GM20431 (cell line): ENCODE measurements around the gene KRTAP19-8.

Experiments
- in situ Hi-C: fragments of 300-500 bp; cut with MseI, MboI; formaldehyde crosslinking; loops from one replicate; pipeline ENCODE4 v1.15.0; 2020; ENCODE audit warnings: low sequenced_read_pairs; ENCODE audit not compliant: unreplicated experiment

The KRTAP19-8 gene, protein sequence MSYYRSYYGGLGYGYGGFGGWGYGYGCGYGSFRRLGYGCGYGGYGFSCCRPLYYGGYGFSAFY

GRCh38 chr21:31038376-31038775, at the start of gene KRTAP19-8:
TSS of gene KRTAP19-8 (minus strand) at chr21:31038476. CDS start at chr21:31038443, 33 bp downstream.
- in situ Hi-C loops, result no loop called here

DNA sequence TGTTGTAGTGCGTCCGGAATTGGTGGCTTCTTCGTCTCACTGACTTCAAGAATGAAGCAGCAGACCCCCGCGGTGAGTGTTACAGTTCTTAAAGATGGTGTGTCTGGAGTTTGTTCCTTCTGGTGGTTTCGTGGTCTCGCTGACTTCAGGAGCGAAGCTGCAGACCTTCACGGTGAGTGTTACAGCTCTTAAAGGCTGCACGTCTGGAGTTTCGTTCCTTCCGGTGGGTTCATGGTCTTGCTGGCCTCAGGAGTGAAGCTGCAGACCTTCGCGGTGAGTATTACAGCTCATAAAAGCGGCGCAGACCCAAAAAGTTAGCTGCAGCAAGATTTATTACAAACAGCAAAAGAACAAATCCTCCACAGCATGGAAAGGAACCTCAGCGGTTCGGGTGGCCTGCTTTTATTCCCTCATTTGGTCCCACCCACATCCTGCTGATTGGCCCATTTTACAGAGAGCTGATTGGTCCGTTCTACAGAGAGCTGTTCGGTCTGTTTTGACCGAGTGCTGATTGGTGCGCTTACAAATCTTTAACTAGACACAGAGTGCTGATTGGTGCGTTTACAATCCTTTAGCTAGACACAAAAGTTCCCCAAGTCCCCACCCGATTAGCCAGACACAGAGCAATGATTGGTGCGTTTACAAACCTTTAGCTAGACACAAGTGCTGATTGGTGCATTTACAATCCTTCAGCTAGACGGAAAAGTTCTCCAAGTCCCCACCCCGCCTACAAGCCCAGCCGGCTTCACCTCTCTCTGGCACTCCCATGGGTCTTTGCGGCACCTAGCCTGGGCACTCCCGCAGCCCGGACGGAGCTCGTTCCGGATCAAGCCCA, 49.6 kb upstream of the KRTAP19-8 start:
- in situ Hi-C loops, result loop anchor here (10.0 to 25.0 kb wide), 3 partner anchors 253 to 751 kb away; partner anchors contain the start of genes KRTAP23-1 and KRTAP27-1

- in situ Hi-C loops, result loop anchor here (10.0 to 25.0 kb wide), 3 partner anchors 250 to 747 kb away; partner anchors contain the start of genes KRTAP23-1 and KRTAP27-1
Observed at GRCh38 chr21:31084689-31085088, 46.4 kb upstream of the KRTAP19-8 start.

GRCh38 chr21:31078796-31079195, 40.5 kb upstream of the KRTAP19-8 start:
- in situ Hi-C loops, result loop anchor here (25.0 kb wide), 2 partner anchors 509 to 741 kb away; partner anchors contain the start of genes KRTAP23-1 and KRTAP27-1

DNA sequence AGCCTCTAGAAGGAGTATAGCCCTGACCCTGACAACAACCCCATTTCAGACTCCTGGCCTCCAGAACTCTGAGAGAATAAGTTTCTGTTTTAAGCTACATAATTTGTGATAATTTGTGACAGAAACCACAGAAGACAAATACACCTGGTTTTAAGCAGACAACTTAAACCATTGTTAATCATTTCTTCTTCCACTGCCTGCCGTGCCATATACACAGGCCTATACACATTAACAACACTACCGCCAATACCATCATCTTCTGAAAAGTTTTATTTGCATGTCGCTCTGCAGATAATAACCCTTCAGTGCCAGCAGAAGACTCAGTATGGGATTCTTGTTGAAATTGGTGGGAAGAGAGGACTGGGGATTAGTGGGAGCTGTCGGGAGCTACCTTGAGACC, 39.9 kb upstream of the KRTAP19-8 start:
- in situ Hi-C loops, result loop anchor here (25.0 kb wide), 2 partner anchors 509 to 741 kb away; partner anchors contain the start of genes KRTAP23-1 and KRTAP27-1

DNA sequence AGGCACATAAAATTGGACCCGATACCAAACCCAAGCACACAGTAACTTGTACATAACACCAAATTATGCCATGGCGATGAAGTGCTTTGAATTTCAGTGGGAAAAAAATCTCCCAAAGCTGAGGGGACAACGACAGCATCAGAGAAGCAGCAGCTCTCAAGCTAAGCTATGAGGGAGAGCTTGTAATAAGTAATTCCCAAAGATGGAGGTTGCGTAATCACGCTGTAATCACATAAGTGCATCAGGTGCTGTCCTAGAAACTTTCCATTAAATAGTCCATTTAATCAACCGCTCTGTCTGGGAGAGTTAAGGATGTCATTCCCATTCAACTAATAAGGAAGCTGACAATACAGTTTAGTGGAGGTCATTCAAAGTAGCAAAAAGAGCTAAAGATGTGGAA, 37.6 kb upstream of the KRTAP19-8 start:
- in situ Hi-C loops, result loop anchor here (25.0 kb wide), 2 partner anchors 511 to 739 kb away; partner anchors contain the start of genes KRTAP23-1 and KRTAP27-1

DNA sequence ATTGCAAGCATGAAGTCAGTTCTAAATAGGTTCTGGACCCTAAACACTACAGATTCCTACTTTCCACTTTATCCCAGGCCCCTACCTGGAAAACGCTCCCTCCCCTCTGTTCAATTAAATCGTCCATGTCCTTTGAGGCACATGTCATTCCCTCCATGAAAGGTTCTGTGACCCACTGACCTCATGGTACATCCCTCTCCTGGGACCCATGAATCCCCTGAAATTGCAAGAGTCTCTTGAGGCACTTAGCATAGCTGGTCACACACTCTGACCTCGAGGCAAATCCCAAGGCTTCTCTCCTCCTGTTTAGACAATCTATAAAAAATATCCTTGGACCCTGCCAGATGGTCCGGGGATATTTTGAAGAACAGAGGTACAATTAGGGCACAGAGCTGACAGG, 34.3 kb upstream of the KRTAP19-8 start:
- in situ Hi-C loops, result no loop called here

DNA sequence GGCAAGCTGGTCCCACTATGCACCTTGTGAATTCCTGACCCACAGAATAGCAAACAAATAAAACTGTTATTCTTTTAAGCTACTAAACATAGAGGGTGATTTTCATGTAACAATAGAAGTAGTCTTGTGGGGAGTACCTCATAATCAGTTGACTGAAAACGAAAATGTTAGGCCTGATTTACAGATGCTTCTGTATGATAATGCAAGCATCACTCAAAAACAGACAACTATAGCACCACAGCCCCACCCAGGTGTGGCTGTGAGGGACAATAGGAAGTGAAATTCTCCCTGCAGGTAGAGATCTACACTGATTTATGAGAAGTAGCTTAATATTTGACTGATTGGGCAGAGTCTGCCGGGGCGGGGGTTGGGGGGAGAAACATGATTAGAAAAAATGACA, 26.5 kb upstream of the KRTAP19-8 start:
- in situ Hi-C loops, result no loop called here

DNA sequence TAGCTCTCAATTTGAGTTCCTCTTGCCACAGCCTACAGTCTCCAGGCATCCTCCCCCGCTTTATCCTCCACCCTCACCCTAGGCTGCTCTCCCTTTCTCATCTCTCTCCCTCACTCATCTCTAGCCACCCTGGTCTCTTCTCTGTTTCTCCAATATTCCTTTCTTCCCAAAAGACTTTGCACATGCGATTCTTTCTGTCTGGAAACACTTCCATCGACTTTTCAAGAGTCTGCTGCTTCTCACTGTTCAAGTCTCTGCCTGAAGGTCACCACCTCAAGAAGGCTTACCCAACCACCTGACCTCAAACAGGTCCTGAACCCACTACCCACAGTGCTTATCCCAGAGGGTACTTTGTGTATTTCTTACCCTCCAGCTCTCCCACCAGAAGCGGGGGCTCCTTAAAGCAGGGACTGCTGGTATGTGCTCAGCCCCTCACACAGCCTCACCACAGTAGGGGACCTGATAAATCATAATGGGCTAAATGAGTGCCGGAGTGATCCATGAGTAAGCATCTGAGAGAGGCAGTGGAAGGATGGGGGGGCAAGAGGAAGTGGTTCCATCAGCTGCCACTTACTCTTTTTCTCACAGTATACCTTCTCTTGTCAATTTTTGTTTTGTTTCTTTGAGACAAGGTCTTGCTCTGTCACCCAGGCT, 14.3 kb upstream of the KRTAP19-8 start:
- in situ Hi-C loops, result no loop called here

DNA sequence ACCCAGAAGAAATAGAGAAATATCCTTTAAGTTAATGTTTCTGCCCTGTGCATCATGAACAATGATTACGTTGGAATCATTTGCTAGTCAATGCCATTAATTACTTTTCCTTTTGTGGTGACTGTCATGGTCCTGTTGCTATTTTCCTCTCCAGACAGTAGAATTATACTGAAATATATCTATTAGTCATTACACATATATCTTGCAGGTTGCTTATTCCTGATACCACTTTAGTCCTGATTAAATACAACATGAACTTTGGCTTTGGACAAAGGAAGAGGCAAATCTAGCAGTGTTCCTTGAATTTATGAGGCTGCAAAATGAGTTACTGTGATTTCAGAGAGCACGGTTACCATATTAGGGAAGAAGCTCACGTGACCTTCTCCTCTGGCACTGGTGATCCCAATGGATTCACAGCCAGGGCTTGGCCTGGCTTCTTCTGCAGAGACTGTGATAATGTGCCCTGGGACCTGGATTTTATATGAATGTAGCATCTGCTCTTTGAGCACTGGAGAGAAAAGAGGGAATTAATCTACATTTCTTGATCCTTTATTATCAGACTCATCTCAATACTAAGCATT, 12.4 kb upstream of the KRTAP19-8 start:
- in situ Hi-C loops, result no loop called here

DNA sequence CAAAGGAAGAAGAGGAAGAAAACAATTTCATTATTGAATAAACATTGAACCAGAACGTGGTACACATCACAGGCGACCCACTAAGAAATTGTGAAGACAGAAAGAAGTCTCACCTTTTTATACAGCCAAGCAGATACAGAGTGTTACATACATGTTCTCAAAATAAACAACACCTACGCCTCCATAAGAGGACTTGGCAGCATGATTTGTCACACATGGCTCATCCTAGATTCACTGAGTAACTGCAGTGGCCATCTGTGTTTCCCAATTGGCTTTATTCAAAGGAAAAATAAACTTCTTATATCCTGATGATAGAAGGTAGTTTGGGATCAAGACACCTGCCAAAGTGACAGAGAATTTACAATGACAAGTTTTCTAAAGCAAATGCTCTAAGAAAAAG, 7.6 kb upstream of the KRTAP19-8 start:
- in situ Hi-C loops, result no loop called here

- in situ Hi-C loops, result no loop called here
Observed at GRCh38 chr21:31043471-31043870, 5.2 kb upstream of the KRTAP19-8 start.

DNA sequence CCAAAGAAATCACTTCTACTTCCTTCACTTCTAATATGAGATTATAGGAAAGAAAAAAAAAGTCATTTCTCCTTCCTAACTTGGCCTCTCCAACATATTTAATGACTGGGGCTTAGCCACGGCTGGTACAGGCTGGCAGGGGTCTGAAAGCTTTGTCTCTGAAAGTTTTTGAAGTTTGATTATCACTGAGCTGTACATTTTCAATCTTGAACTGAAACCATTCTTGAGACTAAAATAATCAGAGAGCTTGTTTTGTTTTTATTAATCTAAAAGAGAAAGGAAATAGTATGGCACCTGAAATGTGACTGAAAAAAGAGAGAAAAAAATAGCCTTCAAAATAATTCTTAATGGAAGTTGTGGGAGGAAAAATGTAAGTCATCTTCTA, 3.8 kb upstream of the KRTAP19-8 start:
- in situ Hi-C loops, result no loop called here

DNA sequence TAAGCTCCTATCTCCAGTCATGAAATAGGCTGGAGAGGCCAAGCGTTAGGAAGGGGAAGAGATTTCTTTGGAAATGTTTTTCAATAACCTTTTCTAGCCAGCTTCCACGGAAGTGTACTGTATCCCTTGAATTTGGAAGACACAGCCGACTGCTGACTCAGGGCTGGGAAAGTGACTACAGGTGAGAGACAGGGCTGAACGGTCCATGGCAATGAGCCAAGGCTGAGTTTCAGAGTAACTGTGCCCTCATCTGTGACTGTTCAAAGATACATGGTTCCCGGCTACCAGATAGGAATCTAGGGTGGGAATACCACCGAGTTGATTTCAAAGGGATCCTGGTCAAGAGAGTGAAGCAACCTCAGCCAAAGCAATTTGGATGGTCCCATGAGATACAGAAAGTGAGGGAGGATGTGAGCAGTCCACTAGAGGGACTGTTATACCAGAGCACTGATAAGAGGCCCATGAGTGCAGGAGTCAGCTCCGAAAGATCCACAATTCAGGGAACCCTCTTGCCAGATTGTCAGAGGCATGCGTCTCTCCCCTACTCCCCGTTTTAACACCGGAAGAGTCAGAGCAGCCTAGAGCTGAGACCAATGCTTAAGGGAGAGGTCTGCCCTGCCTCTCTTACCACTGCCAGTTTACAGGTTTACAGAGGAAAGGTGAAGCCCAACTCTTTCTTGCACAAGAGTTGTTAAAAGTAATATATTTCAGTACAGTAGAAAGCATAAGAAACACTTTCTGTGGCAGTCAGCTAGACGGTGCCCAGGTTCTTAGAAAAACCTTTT, 3.2 kb upstream of the KRTAP19-8 start:
- in situ Hi-C loops, result no loop called here

DNA sequence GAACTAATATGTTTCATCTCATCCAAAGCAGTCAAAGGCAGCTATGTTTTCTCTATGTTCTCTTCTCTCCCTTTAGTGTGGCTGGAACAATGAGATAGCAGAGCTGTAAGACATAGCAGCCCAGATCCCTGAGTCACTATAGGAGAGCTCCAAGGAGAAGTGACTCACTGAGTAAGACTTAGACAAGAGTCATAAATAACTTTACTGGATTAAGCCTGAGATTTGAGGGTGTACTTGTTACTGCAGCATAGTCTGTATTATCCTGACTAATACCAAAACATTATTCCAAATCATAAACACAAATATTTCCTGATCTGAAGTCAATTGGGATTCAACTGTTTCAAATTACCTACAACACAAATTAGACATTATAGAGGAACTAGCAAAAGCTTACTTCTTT, 3.9 kb downstream of the KRTAP19-8 start:
- in situ Hi-C loops, result no loop called here

DNA sequence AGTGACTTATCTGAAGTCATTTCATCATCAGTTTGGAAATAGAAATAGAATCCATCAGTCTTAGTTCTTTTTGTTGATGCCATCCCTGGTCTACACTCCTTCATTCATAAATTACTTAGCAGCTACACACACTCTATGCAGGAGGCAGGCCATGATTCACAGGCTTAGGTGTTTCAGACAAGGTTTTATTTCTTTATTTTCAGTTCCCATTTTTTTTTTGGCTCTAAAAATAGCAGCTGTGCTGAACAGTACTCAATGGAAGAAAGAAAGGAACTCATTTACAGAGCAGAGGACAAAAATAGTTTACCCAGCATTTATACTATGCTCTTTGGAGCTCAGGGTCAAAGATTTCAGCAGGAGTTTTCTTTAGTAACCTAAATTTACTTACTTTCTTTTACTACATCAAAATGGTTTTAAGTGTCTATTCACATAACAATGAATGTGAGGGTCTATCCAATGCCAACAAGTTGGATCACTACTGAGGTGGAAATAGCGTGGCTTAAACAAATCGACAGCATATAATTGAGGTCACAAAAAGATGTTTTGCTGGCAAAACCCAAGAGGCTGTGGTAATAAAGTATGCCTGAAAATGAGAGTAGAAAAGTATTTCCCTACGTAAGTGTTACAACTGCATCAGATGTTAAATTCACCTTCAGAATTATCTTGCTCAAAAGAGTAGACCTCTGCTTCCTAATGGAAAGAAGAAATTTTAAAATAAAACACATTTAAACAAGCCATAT, 7.7 kb downstream of the KRTAP19-8 start:
- in situ Hi-C loops, result no loop called here

DNA sequence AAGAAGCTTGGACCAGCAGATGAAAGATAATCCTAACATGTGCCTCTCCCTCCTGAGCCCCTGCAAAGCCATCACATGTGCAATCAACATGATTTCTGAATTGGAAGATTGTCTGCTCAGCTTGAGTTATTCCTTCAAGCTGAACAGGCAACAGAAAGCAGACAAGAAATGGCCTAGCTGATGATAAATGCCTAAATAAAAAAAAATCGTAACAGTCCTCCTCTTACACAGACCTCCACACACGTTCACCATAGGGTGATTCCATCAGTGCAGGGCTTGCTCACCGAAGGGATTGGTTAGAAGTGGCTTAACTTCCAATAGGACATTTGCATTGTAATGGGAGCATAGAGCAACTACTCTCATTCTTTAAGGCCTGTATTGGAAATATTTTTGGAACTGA, 14.6 kb downstream of the KRTAP19-8 start:
- in situ Hi-C loops, result no loop called here

DNA sequence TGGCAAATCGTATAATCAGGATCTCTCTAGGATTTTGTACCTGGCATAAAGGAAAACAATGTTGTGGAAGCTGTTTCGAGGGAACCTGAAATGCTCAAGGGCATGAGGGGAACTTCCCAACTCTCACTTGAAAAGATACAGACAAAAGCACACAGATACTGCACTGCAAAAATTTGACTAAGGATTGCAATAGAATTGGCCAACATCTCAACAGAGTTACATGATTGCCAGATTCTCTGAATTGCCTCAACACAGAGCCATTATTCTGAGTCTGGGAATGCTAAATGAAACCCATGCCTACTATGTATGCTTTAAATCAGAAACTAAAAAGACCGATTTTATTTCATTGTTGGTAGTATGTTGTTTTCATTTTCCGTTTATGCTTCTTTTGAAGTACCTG, 16.0 kb downstream of the KRTAP19-8 start:
- in situ Hi-C loops, result no loop called here

DNA sequence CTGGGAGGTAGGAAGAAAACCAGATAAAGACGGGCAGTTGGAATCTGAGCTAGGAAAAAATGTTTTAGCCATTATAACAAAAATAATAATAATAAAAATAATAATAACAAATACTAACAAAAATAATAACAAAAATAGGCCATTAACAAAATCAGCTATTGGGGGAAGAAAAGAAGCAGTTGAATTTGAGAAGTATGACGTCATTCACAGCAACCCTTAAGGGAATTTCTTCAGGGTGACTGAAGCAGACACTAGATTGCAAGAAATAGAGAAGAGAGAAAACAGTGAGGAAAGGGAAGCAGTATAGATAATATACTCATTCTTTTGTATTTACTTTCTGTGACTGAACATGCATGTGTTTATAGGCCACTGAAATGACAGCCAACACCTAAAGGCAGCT, 20.0 kb downstream of the KRTAP19-8 start:
- in situ Hi-C loops, result no loop called here
